ENCODE results near the gene DLST.

Gene DLST

GRCh38 chr14:74897642-74898041 lies 15.9 kb downstream of the DLST start:
- no peak for DNase-seq

- no peak for DNase-seq
Measured at GRCh38 chr14:74898083-74898482, 16.4 kb downstream of the DLST start.

- DNase-seq: no peak
Measured at GRCh38 chr14:74898694-74899093, 17.0 kb downstream of the DLST start.

- DNase-seq: no peak
Measured at GRCh38 chr14:74902941-74903705, 21.4 kb downstream of the DLST start.

- DNase-seq: no peak
Measured at GRCh38 chr14:74904635-74905503, 23.2 kb downstream of the DLST start.

GRCh38 chr14:74905595-74906142 lies 24.0 kb downstream of the DLST start:
- peak; percentile 75 to 76 for DNase-seq

GRCh38 chr14:74906925-74907521 lies 25.3 kb downstream of the DLST start:
- DNase-seq: no peak

- no peak for DNase-seq
Measured at GRCh38 chr14:74907744-74908143, 26.0 kb downstream of the DLST start.

- no peak for DNase-seq
Measured at GRCh38 chr14:74908861-74909341, 27.2 kb downstream of the DLST start.

GRCh38 chr14:74909501-74909900 lies 27.8 kb downstream of the DLST start:
- no peak for DNase-seq

- DNase-seq: no peak
Measured at GRCh38 chr14:74909911-74910310, 28.2 kb downstream of the DLST start.

GRCh38 chr14:74910556-74910955 lies 28.8 kb downstream of the DLST start:
- DNase-seq: no peak

- no peak for DNase-seq
Measured at GRCh38 chr14:74911221-74911620, 29.5 kb downstream of the DLST start.

- no peak for DNase-seq
Measured at GRCh38 chr14:74911704-74912103, 30.0 kb downstream of the DLST start.

GRCh38 chr14:74912111-74912510 lies 30.4 kb downstream of the DLST start:
- no peak for DNase-seq

- no peak for DNase-seq
Measured at GRCh38 chr14:74912801-74913200, 31.1 kb downstream of the DLST start.

- DNase-seq: no peak
Measured at GRCh38 chr14:74913393-74913910, 31.7 kb downstream of the DLST start.

- peak; percentile 20 to 21 for DNase-seq
Measured at GRCh38 chr14:74913986-74914573, 32.4 kb downstream of the DLST start.

GRCh38 chr14:74915426-74915825 lies 33.7 kb downstream of the DLST start:
- no peak for DNase-seq

GRCh38 chr14:74915826-74916225 lies 34.1 kb downstream of the DLST start:
- DNase-seq: no peak

- no peak for DNase-seq
Measured at GRCh38 chr14:74917178-74917543, 35.4 kb downstream of the DLST start.

- DNase-seq: no peak
Measured at GRCh38 chr14:74917646-74918081, 35.9 kb downstream of the DLST start.

GRCh38 chr14:74918380-74918779 lies 36.7 kb downstream of the DLST start:
- no peak for DNase-seq
